ENCODE results near the gene BRD7.

BRD7 gene

DNA sequence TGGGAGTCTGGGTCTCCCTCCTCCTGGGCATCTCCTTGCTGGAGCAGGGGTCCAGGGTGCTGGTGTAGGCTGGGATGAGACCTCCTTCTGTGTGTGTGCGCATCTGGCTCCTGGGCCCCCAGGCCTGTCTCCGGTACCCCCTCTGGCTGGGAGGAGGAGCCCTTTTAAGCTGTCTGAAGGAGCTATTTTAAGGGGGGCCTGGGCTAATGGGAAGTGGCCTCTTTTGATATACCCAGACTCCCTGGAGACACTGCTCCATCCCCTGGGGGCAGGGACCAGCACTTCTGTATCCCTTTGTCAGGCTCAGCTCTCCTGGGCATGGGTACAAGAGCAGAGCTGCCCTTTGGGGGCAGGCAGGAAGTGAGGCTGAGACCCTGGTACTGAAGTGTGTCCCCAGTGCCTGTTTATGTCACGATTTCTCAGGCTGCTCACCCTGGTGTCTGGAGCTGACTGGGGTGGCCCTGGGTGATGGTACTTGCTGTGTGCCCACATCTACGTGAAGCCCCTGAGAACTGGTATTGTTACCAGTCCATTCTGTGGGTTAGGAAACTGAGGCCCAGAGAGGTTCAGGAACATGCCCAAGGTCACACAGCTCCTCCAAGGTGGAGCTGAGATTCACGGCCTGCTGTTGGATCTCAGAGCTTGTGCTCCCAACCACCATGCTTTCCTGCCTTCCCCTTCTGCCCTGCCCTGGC is 96.0 kb downstream of the BRD7 start:
- no peak for DNase-seq (ENCODE audit: low spot score)

DNA sequence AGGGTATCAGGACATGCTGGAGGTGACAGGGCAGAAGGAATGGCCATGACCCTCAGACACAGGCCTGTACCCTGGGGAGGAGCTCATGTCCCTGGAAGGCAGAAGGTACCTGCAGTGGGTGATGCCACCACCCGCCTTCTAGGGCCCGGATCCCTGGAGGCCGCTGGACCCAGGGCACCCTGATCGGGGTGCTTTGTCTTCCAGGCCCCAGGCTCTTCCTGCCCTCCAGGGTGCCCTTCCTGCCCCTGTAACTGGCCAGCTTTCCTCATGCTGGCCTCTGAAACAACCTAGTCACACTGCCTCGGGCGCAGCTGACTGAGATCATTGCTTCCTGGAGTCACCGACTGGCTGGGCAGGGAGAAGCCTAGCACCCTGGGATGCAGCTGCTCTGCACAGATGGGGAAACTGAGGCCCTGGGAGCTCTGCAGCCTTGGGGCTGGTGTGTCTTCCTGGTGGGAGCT is 96.6 kb downstream of the BRD7 start:
- DNase-seq (ENCODE audit: low spot score), result no peak

DNA sequence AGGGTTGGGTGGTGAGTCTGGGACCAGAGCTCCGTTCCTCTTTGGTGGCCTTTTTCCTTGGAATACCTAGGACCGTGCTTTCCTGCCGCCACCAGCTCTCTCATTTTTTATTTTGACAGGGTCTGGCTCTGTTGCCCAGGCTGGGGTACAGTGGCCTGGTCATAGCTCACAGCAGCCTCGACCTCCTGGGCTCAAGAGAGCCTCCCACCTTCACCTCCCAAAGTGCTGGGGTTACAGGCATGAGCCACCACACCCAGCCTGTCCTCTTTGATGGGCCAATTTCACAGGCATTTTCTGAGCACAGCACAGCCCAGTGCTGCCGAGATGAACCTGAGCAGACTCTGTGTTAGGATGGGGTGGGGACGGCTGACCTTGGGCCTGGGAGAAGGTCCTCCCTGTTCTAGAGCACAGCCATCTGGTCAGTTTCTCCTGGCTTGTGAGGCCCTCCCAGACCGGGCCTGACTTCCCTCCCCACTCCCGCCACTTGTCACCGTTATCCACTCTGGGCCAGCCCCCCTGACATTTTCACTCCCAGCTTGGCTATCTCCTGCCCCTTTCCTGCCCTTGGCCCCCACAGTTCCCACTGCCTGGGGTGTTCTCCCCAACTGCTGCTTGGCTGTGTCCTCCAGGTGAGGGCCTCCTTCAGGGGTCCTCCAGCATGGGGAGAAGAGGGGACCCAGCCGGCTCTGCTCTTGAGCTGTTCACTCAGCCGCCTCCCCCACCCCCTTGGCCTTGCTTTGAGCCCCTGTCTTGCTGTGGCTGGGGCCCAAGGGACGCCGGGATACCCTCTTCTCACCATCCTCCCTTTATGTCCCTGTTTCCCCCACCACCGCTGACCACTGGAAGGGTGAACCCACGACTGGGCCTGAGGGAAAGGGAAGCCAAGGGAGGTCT is 97.4 kb downstream of the BRD7 start:
- DNase-seq (ENCODE audit: low spot score), result no peak

DNA sequence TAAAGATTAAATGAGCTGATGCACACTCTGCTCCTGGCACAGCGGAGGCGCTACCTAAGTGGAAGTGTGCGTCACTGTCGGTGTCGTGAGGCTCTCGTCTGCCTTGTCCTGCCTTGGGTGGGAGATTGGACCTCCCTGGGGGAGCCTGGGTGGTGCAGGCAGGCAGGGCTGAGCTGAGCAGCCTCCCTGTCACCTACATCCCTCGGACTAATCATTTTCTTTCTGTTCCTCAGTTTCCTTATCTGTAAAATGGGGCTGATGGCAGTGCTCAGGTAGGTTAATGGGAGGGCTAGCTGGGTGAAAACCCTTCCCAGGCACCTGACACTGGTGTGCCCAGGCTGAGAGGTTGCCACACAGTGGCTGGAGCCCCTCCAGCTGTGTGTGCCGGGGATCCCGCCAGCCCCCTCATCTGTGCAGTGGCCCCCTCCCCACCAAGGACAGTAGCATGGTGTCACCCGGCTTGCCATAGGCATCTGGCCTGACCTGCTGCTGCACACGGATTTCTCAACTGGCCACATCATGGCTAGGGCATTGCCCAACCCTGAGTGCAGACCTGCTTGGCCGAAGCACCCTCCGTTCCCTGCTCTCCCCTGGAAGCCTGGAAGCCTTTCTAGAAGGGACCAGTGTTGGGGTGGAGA is 98.2 kb downstream of the BRD7 start:
- DNase-seq (ENCODE audit: low spot score), result no peak

DNA sequence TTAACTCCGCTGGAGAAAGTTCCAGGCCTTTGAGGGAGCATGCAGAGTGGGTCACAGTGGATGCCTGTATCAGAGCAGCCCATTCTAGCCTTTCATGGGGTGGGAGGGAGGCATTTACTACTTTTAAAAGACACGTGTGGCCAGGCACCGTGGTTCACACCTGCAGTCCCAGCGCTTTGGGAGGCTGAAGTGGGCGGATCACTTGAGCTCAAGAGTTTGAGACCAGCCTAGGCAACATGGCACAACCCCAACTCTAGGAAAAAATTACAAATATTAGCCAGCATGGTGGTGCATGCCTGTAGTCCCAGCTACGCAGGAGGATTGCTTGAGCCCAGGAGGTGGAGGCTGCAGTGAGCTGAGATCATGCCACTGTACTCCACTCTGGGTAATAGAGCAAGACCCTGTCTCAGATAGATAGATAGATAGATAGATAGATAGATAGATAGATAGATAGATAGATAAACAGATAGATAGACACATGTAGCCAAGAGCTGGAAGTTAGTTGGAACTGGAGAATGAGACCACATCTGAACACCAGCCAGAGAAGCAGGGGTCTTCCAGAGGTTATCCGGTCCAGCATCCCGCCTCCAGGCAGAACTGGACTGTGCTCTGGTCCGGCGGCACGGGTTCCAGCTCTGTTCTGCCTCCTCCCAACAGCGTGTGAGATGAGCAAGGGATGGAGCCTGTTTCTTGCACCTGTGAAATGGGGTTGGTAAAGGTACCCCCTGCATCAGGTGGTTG is 98.8 kb downstream of the BRD7 start:
- no peak for DNase-seq (ENCODE audit: low spot score)

DNA sequence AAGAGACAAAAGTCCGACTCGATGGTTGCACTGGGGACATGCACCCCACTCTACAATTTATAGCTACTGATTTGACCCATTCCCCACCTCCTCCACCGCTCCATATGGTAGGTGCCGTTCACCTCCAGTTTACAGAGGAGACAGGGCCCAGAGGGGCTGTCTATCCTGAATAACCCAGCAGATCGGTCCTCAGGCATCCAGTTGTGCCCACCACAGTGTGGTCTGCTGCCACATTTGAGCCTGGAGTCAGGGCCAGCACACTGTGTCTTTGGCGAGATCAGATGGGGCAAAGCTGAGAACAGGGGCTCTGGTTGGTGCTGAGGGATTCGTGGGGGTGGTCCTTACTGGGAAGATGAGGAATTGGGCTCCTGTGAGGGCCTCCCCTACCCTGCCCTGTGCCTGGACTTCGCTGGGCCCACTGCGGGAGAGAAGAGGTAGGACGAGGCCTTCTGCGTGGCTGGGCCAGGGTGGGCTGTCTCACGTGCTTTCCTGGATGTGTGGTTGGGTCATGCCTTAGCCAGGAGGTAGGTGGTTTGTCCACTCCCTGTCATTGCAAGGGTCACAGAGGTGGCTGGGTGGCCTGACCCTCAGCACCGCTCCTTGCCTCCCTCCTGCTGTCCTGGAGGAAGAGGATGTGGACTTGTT is 99.6 kb downstream of the BRD7 start:
- DNase-seq (ENCODE audit: low spot score), result no peak

DNA sequence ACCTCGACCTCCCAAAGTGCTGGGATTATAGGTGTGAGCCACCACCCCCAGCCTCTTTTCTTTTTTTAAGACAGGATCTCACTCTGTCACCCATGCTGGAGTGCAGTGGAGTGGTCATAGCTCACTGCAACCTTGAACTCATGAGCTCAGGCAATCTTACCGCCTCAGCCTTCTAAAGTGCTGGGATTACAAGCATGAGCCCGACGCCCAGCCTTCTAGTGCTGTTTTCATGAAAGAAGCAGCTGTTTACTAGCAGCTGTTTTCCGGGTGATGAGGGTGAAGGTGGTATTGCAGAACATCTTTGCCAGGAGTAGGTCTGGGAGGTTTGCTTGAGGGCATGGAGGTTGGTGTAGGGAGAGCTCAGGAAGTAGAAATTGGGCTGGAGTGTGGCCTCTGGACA is 100.4 kb downstream of the BRD7 start:
- no peak for DNase-seq (ENCODE audit: low spot score)

DNA sequence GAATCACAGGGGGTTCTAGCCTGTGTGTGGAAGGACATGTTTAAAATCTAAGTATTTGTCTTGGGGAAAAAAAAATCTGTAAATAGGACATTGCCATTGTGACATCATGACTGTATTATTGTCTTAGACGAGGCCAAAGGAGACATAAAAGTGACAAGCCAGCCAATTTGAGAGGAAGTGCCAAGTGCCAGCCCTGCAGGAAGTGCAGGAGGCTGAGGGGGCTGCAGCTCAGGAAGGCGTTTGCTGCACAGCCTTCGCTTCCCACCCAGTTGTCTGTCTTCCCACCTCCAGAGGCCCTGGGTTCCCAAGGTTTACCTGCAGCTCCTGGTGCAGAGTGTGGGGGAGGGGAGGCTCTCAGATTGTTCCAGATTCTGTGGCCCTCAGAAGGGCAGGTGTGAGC is 101.1 kb downstream of the BRD7 start:
- DNase-seq (ENCODE audit: low spot score), result no peak

DNA sequence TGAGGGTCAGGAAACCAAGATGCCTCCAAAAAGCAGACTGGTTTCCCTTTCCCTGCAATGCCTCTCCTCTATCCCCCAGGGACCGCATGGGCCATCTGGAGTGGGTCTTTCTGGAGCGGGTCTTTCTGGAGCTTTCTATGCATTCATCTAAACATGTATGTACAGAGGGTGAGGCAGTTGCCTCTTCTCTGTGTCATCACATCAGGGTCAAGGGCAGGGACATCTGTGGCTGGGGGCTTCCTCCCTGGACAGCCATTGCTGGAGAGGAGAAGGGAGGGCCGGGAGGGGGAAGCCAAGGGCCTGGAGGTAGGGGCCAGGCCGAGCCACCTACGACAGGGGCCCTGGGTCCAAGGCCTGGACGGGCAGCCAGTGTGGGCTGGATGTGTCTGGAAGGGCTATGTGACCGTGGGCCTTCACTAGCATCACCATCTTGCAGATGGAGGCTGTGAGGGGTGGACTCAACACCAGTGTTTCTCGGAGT is 101.6 kb downstream of the BRD7 start:
- no peak for DNase-seq (ENCODE audit: low spot score)

DNA sequence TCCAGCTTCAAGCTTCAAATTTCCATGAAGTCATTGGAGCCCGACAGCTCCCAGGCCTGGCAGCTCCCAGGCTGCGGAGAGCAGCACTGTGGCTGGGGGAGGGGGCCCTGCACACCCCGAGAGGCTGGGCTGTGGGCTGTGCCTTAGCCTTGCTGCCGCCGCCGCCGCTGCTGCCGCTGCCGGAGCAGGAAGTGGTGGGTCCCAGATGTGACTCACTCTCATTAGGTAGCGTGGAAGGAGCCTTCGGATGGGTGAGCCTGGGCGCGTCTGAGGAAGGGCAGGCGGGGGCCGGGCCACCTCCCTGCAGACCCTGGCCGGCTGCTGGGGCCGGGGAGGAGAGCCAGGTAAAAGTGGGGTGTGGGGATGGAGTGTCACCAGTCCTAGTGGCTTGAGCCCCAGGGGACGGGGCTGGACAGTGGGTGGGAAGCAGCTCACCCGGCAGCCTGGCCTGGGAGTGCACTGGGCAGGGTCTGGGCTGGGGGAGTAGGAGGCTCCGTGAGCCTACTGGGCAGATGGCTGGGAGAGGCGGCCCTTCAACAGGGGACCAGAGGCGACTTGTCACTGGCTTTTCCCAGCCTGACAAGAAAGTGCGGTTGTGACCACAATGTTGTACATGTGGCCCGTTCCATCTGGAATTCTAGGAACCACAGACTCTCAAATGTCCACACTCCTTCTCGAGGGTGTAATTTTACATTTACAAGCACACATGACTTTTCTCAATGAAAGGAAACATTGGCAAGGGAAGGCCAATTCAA is 102.3 kb downstream of the BRD7 start, which contains the start of gene ADCY7:
TSS of gene ADCY7 (plus strand) at position 215 of the 755 bp plus-strand sequence. CDS start 21,629 bp downstream, outside the sequence.
- DNase-seq (ENCODE audit: low spot score), result no peak
